ENCODE data around the gene SEC16B.

SEC16B gene

GRCh38 chr1:177902266-177902665 lies 67.6 kb downstream of the SEC16B start:
- no peak for DNase-seq

GRCh38 chr1:177897998-177898654 lies 71.7 kb downstream of the SEC16B start:
- DNase-seq: no peak

GRCh38 chr1:177897281-177897997 lies 72.4 kb downstream of the SEC16B start:
- no peak for DNase-seq
